HG03039 (cell line): ENCODE measurements around the gene C12orf54.
A peak's percentile ranks its signal among the peaks of the same experiment; 100 is the strongest.
"Not testable (repeated sequence)": the region's sequence is repeated elsewhere in the genome, so short reads cannot be mapped to it uniquely, and the experiment has no call there.

ENCODE experiments used
- ATAC-seq: cut with Tn5 transposase; IDR thresholded peaks from one replicate; pipeline ENCODE4 v1.9.1; 2021; ENCODE audit warnings: mild to moderate bottlenecking, moderate library complexity; ENCODE audit not compliant: unreplicated experiment

The C12orf54 gene

GRCh38 chr12:48482198-48482597 is at the start of gene C12orf54:
TSS of gene C12orf54 (plus strand) at chr12:48482498. CDS start at chr12:48483297, 799 bp downstream.
- no peak for ATAC-seq

- ATAC-seq: not testable (repeated sequence)
These were observed 48.3 kb upstream of the C12orf54 start for GRCh38 chr12:48434016-48434415.

GRCh38 chr12:48441069-48441468 is 41.2 kb upstream of the C12orf54 start:
- ATAC-seq: no peak

- ATAC-seq: no peak
These were observed 40.0 kb upstream of the C12orf54 start for GRCh38 chr12:48442179-48442847.

- no peak for ATAC-seq
These were observed 36.8 kb upstream of the C12orf54 start for GRCh38 chr12:48445538-48445937.

- ATAC-seq: no peak
These were observed 36.0 kb upstream of the C12orf54 start for GRCh38 chr12:48446161-48446776.

- no peak for ATAC-seq
These were observed 34.5 kb upstream of the C12orf54 start for GRCh38 chr12:48447755-48448154.

GRCh38 chr12:48451372-48451771 is 30.9 kb upstream of the C12orf54 start:
- no peak for ATAC-seq

- ATAC-seq: not testable (repeated sequence)
These were observed 29.3 kb upstream of the C12orf54 start for GRCh38 chr12:48452961-48453360.

- no peak for ATAC-seq
These were observed 27.6 kb upstream of the C12orf54 start for GRCh38 chr12:48454667-48455066.

GRCh38 chr12:48455116-48455515 is 27.2 kb upstream of the C12orf54 start:
- ATAC-seq: no peak

GRCh38 chr12:48459259-48459658 is 23.0 kb upstream of the C12orf54 start:
- ATAC-seq: no peak

GRCh38 chr12:48469027-48469426 is 13.3 kb upstream of the C12orf54 start:
- ATAC-seq: not testable (repeated sequence)

GRCh38 chr12:48472259-48472658 is 10.0 kb upstream of the C12orf54 start, which contains the start of gene ANP32D:
TSS of gene ANP32D (plus strand) at chr12:48472559. CDS start at chr12:48472665, 106 bp downstream.
- no peak for ATAC-seq

- no peak for ATAC-seq
These were observed 9.2 kb upstream of the C12orf54 start for GRCh38 chr12:48473061-48473460.

GRCh38 chr12:48474497-48474896 is 7.8 kb upstream of the C12orf54 start:
- not testable (repeated sequence) for ATAC-seq

GRCh38 chr12:48482930-48483329 is 632 bp downstream of the C12orf54 start:
- ATAC-seq: no peak

- ATAC-seq: no peak
These were observed 4.0 kb downstream of the C12orf54 start for GRCh38 chr12:48486261-48486660.

- no peak for ATAC-seq
These were observed 4.4 kb downstream of the C12orf54 start for GRCh38 chr12:48486679-48487078.

GRCh38 chr12:48489012-48489411 is 6.7 kb downstream of the C12orf54 start:
- peak; percentile 89 for ATAC-seq

- not testable (repeated sequence) for ATAC-seq
These were observed 7.2 kb downstream of the C12orf54 start for GRCh38 chr12:48489456-48489855.

- ATAC-seq: not testable (repeated sequence)
These were observed 18.0 kb downstream of the C12orf54 start for GRCh38 chr12:48500281-48500680.
